Nephron progenitor cell (in vitro differentiated cells): ENCODE results near the gene FBXL12.

ENCODE experiments used
- DNase-seq: peaks from one replicate; pipeline ENCODE4 v3.0.0; 2021
- H3K27ac Mint-ChIP-seq: 2 replicates; pipeline ENCODE4 v1.8.0; 2021; ENCODE audit warnings: mild to moderate bottlenecking, moderate library complexity, mixed read lengths
- H3K27me3 Mint-ChIP-seq: 2 replicates; pipeline ENCODE4 v1.8.0; 2021; ENCODE audit warnings: mild to moderate bottlenecking, low read depth, mixed read lengths; ENCODE audit not compliant: poor library complexity
- H3K36me3 Mint-ChIP-seq: 2 replicates; pipeline ENCODE4 v1.8.0; 2021; ENCODE audit warnings: low read depth, mixed read lengths
- H3K4me1 Mint-ChIP-seq: 2 replicates; pipeline ENCODE4 v1.8.0; 2021; ENCODE audit warnings: mixed read lengths
- H3K4me3 Mint-ChIP-seq: 2 replicates; pipeline ENCODE4 v1.8.0; 2021; ENCODE audit warnings: mild to moderate bottlenecking, moderate library complexity, mixed read lengths
- H3K9me3 Mint-ChIP-seq: 2 replicates; pipeline ENCODE4 v1.8.0; 2021; ENCODE audit warnings: mild to moderate bottlenecking, moderate library complexity, mixed read lengths
- CTCF ChIP-seq: fragments of 200-600 bp; sonication (generic); IDR thresholded peaks from 2 replicates; pipeline ENCODE4 v1.5.0; 2021; ENCODE audit warnings: antibody characterized with exemption

Gene FBXL12

GRCh38 chr19:9860407-9860806, 41.5 kb upstream of the FBXL12 start:
- Mint-ChIP-seq H3K4me3 (no peak overlapping the region), H3K27me3 (peaks cover 11% of the 10 kb centered on the region), H3K9me3 (no peaks in the 10 kb centered on the region), H3K36me3 (peaks cover 23% of the 10 kb centered on the region), H3K4me1 (peaks cover 32% of the 10 kb centered on the region), H3K27ac (no peak overlapping the region)
- TF ChIP-seq CTCF, result no peak
- DNase-seq, result no peak

GRCh38 chr19:9858766-9859165, 39.9 kb upstream of the FBXL12 start:
- H3K4me1 Mint-ChIP-seq, result peaks cover 29% of the 10 kb centered on the region
- peaks cover 31% of the 10 kb centered on the region for H3K36me3 Mint-ChIP-seq
- H3K27ac Mint-ChIP-seq, result no peak overlapping the region
- H3K9me3 Mint-ChIP-seq, result no peaks in the 10 kb centered on the region
- H3K27me3 Mint-ChIP-seq, result peaks cover 11% of the 10 kb centered on the region
- no peak overlapping the region for H3K4me3 Mint-ChIP-seq
- DNase-seq, result no peak
- no peak for TF ChIP-seq CTCF

DNA sequence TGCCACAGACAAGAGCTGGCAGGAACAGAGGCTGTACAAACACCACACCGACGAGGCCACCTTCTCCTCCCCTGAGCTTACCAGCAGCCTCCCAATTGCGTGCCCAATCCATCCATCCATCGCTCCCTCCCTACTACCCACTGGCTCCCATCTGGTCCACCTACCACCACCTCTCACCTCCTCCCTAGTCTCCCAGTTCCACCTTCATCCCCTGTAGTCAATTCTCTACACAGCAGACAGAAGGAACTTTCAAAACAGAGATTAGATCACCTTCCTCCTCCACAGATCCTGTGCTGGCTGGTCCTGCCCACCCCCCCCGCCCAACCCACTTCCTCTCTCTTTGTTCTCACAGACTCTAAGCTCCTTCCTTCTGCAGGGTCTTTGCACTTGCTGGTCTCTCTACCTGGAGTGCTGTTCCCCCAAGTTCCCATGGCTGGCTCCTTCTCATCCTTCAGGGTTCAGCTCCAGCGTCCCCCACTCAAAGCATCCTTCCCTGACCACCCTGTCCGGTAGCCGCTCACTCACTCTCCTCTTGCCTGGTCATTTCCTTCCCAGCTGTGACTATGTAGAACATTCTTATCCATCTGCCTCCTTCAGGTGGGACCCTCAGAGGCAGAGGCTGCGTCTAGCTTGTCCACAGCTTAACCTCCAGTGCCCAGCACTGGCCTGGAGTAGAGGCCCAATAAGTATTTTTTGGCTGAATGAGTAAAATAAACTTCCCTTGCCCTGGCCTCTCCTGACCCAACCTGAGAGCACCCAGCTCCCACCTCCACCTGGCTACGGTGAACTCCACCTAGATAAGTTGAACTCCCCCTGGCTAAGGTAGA, 39.3 kb upstream of the FBXL12 start:
- no peak for TF ChIP-seq CTCF
- Mint-ChIP-seq H3K27ac (peak overlapping the region; percentile 42), H3K36me3 (peaks cover 35% of the 10 kb centered on the region), H3K27me3 (peaks cover 11% of the 10 kb centered on the region), H3K4me1 (peaks cover 29% of the 10 kb centered on the region), H3K9me3 (no peaks in the 10 kb centered on the region), H3K4me3 (no peak overlapping the region)
- DNase-seq, result no peak

DNA sequence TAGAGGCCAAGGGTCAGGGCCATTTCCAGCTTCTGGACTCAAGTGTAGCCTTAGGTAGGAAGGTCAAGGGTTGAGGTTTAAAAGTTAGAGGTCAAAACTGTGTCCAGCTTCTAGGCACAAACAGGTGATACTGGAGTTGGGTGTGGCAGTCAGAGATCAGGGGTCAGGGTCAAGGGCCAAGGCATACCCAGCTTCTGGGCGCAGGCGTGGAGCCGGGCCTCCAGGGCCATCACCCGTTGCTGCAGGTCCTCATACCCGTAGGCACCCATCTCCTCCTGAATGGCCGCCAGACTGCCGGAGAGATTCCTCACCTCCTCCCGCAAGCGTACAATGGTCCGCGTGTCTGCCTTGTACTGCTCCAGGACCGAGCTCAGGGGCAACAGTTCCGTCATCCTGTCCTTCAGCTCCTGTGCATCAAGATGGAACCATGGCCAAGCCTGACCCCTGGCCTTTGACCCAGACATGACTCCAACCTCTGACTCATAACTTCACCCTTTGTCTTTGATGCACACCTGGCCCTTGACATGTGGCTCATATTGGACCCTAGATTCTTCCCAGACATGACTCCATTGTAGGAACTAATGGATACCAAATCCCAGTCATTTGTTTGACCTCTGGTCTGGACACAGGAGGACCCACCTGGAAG, 38.3 kb upstream of the FBXL12 start:
- H3K9me3 Mint-ChIP-seq, result no peaks in the 10 kb centered on the region
- H3K27me3 Mint-ChIP-seq, result peaks cover 10% of the 10 kb centered on the region
- no peak overlapping the region for H3K4me3 Mint-ChIP-seq
- H3K4me1 Mint-ChIP-seq, result peaks cover 32% of the 10 kb centered on the region
- peak overlapping the region; percentile 90 for H3K27ac Mint-ChIP-seq
- H3K36me3 Mint-ChIP-seq, result peaks cover 35% of the 10 kb centered on the region
- no peak for DNase-seq
- TF ChIP-seq CTCF, result no peak

GRCh38 chr19:9856609-9857008, 37.7 kb upstream of the FBXL12 start:
- no peak overlapping the region for H3K4me3 Mint-ChIP-seq
- TF ChIP-seq CTCF, result no peak
- peaks cover 12% of the 10 kb centered on the region for H3K27me3 Mint-ChIP-seq
- no peaks in the 10 kb centered on the region for H3K9me3 Mint-ChIP-seq
- peaks cover 34% of the 10 kb centered on the region for H3K4me1 Mint-ChIP-seq
- no peak for DNase-seq
- H3K36me3 Mint-ChIP-seq, result peaks cover 35% of the 10 kb centered on the region
- no peak overlapping the region for H3K27ac Mint-ChIP-seq
